Dermis microvascular lymphatic vessel endothelial cell (primary cell): ENCODE data around the gene POC5. TPM values are rescaled to one million over a fixed set of nuclear protein-coding genes. Genes with fewer than 3 reads are reported as not detected.
"Not testable (repeated sequence)": the region's sequence is repeated elsewhere in the genome, so short reads cannot be mapped to it uniquely, and the experiment has no call there.

Source experiments
- DNase-seq, 2 donors: peaks; one replicate each; pipeline versions ENCODE4 v3.0.0 to v3.0.0-alpha.2; 2010; ENCODE audit warnings: low read depth in 2 of 2
- total RNA-seq: library from RNA; depleted of rRNA; stranded (reverse); fragments of >200 nt; gene quantifications from 2 replicates; pipeline ENCODE4 v1.2.1, GENCODE V29; 2014

The POC5 gene
- total RNA-seq, 1 donor from 2014 or later: 7.4 TPM

DNA sequence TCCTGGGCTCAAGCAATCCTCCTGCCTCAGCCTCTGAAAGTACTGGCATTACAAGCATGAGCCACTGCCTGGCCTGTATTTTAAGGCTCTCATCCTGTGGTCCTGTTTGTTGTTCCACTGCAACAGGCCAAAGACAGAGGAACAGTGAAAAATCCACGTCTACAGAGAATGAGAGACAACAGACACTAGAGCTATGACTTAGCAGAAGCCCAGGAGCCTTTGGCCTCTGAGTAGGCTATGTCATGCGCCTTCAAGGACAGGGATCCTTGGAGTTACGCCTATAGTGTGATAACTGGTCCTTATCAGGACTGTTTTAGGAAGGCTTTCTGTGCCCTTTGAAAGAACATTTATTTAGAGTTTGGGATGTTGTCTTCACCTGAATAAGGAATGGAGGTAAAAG is 10.5 kb downstream of the POC5 start:
- DNase-seq: no peak

DNA sequence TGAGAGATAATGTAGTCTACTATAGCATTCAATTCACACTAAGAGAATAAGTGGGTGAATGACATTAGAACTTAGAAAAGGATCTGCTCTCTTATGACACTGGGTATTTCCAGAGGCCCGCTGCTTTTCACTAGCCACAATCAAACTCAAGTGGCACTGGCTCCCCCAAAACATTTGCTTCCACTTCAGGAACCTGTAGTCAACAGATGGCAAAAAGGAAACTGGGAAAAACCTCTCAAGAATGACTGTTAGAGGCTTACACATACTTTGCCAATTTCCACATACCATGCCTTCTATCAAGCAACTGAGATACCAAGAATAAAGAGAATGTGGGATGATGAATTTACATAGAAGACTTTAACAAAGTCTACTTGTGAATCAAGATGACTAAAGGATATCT is 11.2 kb downstream of the POC5 start:
- DNase-seq: no peak

DNA sequence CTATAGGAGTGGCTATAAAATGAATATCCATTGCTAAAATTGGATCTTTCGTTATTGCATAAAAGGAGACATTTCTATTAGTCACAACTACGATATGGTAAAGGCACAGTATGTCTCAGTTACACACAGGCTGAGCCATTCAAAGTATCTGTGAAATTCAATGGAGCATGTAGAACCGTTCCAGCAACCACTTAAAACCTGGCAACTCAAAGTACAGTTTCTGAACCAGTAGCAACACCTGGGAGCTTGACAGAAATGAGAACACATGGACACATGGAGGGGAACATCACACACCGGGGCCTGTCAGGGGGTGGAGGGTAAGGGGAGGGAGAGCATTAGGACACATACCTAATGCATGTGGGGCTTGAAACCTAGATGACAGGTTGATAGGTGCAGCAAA is 15.4 kb downstream of the POC5 start:
- DNase-seq: no peak

DNA sequence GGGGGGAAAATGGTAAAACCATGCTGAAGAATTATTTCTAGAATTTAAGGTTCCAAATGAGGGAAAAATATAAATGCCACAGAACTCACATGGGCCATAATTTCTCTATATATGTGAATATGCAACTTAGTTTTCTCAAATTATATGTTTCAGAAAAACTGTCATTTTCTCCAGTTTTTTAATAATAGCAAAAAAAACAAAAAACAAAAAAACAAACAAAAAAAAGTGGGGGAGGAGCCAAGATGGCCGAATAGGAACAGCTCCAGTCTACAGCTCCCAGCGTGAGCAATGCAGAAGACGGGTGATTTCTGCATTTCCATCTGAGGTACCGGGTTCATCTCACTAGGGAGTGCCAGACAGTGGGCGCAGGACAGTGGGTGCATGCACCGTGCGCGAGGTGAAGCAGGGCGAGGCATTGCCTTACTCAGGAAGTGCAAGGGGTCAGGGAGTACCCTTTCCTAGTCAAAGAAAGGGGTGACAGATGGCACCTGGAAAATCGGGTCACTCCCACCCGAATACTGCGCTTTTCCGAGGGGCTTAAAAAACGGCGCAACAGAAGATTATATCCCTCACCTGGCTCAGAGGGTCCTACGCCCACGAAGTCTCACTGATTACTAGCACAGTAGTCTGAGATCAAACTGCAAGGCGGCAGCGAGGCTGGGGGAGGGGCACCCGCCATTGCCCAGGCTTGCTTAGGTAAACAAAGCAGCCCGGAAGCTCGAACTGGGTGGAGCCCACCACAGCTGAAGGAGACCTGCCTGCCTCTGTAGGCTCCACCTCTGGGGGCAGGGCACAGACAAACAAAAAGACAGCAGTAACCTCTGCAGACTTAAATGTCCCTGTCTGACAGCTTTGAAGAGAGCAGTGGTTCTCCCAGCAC is 21.5 kb downstream of the POC5 start:
- not testable (repeated sequence) for DNase-seq

DNA sequence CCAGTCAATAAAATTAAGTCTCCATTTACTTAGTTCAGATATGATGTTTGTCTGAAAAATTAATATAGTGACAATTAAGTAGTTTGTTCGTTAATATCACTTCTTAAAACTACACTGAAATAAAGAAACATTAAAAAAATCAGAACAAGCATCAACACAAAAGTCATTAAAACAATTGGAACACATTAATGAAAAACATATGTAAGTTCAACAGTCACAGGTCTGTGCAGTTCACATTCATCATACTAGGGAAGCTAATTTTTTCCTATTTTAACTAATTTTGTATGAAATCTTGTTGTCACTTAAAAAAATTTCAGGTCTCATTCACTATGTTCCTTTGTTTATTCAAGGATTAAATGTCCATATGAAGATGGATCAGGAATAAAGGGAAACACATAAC is 22.5 kb downstream of the POC5 start:
- no peak for DNase-seq

DNA sequence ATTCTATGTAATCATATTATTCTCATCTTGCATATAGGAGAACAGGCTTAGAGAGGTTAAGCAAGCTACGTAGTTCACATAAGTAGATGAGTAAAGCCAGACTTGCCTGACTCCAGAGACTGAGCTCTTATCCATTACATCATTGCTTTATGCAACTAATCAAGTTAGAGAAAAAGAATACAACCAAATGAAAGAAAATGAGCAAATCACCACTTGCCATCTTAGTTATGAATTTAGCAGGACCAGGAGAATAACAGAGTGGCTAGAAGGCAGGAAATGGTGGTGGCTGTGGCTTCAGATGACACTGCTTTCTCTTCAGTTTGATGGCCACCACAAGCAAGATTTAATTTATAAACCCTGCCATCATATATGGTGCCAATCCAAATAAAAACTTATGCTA is 26.6 kb downstream of the POC5 start:
- DNase-seq: no peak

DNA sequence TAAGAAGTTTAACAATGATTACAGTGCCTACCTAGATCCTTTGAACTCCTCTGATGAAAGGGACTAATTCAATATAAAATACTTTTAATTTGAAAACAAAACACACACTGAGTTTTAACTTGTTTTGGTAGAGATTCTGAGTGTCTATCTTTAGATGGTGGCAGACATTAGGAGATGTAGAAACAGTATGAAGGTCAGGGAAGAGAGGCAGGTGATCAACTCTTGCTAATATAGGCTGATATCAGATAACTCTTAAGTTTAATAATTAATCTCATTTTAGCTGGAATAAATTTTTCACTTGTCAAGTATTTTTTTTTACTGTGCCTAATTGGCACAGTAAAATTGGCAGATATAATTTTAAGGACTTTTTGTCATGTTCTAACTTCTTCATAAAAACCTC is 30.8 kb downstream of the POC5 start:
- DNase-seq: no peak

DNA sequence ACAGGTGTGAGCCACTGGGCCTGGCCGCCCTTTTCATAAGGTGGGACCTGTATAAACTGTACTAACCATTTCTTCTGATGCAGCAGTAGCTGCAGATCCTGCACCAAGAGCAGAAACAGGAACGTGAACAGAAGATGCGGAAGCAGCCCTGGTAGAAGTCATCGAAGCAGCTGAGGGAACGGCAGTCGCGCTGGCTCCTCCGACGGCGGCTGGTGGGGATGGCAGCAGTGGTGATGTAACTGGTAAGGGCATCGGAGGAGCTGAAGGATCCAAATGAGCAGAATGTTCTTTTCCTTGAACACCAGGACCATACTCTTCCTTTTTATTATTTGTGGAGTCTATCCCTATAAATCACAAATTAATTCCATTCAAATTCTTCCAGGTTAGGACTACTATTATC is 32.1 kb downstream of the POC5 start:
- no peak for DNase-seq

DNA sequence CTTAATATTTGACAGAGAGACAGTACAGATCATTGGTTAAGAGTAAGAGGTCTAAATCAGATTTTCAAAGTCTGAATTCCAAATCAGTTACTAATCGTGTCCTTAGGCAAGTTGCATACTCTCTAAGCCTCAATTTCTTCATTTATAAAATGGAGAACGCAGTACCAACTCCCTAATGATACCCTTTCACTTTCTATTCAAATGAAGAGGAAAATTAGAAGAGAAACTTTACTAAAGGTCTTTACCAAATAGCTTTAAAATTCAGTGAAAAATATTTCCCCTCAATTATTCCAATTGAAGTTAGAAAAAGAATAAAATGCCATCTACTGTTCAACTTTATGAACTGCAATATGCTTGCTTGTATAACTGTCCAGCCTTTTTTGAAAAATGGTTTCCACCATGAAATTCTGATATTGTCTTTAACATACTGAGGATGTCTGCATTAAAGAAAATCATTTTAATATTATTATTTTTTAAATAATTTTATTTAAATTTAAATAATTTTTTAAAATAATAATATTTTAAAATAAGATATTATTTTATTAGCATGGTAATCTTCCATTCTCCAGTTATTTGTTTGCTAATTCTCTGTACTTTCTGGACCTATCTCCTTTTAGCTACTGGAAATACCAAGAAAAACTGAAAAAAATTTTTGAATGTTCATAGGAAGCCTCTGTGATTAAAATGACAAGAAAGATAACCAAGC is 36.0 kb downstream of the POC5 start:
- DNase-seq: peak; percentile 61 to 68

DNA sequence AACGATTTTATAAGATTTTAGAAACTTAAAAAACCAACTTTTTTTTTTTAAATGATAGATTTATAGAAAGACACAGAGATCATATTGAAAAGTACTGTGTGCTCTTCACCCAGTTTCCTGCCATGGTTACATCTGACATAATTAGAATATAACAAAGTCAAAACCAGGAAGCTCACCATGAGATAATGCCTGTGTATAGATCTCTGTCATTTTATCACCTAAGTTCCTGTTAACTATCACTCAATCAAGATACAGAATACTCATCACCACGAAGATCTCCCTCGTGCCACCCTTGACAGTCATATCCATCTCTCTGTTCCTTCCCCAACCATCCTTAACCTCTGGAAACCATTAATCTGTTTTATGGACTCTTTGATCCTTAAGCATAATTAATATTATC is 39.1 kb downstream of the POC5 start:
- peak; percentile 68 to 86 for DNase-seq

DNA sequence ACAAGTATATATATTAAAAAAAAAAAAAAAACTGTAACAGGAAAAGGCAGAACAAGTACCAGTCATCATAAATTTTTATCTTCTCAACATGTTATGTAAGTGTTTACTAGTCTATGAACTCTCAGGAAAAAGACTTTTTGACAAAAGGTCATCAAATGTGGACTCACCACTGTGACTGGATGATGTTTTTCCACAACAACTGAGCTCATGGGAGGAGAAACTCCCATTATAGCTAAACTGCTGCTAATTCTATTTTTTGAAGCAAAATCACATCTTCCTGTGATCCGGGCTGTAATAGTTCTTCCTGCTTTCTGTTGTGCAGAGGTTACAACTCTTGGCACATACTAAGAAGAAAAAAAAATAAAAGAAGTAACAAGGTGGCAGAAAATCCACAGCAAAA is 39.6 kb downstream of the POC5 start:
- peak; percentile 99 for DNase-seq

DNA sequence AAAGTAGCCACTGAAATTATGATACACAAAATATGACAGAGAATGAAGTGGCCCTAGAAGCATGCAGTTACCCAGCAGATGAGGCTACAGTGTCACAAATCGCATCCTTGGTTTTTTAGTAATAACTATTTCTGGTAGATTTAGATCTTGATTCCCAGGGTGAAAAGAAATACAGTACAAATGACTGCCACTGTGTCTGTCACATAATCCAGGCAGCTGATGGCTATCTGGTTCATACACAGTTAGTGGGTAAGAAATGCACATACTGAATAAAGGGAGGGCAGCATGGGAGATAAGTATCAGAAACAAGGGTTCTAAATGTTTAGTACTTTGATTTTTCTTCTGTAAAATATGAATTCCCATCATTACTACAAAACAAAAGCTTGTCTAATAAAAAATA is 41.5 kb downstream of the POC5 start:
- DNase-seq: no peak

DNA sequence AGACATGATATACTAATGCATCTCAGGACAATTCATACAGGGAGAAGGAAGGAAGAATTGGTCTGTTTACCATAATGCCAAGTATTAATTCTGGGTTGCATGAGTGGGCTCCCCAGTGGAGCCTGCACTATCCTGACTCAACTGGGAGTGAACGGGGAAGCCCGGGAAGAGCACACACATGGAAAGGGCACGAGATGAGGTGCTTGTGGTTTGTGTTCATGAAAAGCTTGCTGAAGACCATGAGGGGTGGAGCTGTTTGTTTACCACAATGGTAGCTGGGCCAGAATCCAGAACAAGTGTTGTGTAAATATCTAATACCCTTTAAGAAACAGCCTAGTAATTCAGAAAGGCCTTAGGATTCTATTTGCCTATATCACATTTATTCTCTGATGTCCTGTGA is 44.6 kb downstream of the POC5 start:
- DNase-seq: peak in 1 of 2 donors; percentile 61

DNA sequence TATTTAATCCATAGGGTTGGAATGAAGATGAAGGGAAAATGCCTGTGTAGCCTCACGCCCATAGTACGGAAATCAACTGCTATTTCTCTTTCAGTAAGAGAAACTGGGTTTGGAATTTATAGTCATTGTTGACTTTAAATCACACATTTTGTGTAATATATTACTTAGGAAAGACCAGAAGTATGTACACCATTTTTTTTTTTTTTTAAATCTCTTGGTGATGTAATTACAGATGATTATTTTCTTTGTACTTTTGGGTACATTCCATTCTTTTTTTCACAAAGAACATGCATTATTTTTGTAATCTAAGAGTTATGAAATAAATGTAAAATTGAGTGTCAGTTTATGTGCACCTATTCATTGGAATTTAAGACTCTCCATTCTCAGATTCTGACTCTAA is 45.7 kb downstream of the POC5 start:
- DNase-seq: no peak

DNA sequence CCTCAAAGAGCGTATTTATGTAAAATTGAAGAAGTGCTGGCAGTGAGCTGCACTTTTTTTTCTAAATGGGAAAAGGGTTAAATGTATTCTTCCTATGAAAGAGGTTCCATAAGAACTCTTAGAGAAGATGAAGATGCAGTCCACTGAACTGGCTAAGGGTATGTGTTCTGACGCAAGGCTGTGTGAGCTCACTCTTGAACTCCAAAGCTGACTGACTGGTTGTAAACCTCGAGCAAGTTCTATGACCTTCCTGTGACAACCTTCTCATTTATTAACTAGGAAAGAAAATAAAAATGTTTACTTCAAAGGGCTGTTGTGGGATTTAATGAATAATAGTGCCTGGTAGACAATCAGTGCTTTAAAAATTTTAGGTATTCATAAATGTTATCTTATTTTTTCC is 46.7 kb downstream of the POC5 start:
- no peak for DNase-seq

DNA sequence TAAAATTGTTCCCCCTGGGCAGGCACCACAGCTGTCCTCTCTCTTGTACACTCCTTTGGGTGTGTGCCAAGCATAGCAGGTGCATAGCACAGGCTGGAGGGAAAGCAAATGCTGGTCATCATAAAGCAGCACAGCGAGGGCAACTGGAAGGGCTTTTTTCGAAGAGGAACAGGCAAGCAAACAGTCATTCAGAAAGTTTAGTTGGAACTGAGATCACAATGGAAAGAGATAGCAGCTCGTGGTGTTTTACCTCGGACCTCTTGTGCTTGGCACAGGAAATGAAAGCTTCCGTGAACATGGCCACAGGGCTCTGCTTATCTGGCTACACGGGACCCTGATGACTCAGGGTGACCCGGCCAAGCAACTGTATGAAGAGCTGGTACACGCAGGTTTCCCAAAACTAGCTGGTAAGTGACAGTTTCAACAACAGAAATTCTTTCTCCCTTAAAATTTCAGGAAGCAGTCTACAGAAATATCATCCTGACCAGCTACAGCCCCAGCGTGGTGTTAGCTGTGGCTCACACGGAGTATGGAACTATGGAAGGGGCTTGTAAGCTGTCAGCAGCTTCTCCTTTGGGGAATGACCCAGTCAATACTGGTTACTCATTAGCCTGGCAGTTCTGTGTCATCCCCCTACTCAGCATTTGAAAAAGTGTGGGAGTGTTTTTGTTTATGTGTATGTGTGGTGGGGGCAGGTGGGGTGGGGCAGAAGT is 48.1 kb downstream of the POC5 start:
- DNase-seq: peak; percentile 99

DNA sequence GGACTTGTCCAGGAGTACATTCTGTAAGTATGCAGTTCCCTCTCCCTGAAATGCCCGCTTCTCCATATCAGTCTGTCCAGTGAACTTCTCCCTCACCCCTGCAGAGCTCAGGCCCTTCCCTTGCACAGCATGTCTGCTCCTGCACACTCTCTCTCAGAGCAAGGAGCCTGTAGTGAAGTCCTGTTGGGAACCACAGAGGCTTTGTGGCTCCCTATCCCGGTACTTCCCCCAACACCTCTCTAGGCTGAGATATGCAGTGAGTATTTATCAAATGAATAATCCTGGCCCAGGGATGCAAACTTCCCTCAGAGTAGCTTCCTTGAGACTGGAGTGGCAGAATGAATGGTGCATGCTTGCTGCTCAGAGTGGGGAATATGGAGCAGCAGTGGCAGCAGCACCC is 48.8 kb downstream of the POC5 start:
- DNase-seq: peak in 1 of 2 donors; percentile 24

DNA sequence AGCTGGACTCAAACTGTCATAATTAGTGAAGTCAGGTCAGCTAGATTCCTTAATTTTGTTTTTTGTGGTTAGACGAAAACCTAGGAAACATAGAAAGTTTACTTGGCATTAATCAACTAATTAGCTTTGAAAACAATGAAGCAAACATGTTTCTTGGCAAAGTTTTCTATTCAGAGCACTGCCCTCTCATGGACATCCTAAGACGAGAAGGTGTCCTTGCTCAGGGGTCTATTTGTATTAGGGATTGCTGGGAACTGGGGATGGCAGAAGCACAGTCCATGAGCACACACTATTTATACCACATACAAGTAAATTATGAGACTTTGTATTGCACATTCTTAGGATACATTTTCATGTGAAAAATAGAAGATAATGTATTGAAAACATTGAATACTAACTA is 49.7 kb downstream of the POC5 start:
- DNase-seq: no peak

DNA sequence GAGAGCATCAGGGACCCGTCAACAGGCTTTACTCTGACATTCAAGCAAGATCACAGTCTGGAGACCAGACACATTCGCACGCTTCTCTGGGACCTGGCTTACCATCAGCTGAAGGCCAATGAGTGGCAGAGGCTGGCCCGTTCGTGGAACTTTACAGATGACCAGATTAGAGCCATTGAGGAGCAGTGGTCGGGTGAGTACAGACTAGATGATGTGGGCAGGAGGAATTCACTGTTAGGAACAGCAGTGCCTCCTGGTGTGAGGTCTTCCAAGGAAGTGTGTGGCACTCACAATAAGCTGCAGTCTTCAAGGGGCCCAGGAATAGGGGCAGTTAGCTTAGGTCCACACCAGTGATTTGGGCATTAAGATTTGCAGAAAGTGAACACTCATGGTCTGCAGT is 50.4 kb downstream of the POC5 start:
- no peak for DNase-seq

DNA sequence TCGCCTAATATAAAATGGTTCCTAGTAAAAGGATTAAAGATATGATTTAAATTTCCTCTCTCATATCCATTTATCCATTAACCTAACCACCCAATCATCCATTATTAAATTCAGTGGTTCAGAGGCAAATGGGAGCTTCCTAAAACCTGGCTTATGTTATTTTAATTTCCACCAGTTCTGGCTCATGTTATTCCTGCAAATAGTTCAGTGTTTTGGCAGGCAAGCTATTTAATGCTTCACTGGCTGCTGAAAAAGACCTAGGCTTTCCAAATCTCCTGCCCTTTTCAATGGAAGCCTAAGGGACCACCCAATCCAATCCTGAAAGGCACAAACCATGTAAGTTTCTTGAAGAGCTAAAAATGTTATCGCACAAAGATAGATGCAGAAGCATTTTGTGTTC is 52.3 kb downstream of the POC5 start:
- no peak for DNase-seq

DNA sequence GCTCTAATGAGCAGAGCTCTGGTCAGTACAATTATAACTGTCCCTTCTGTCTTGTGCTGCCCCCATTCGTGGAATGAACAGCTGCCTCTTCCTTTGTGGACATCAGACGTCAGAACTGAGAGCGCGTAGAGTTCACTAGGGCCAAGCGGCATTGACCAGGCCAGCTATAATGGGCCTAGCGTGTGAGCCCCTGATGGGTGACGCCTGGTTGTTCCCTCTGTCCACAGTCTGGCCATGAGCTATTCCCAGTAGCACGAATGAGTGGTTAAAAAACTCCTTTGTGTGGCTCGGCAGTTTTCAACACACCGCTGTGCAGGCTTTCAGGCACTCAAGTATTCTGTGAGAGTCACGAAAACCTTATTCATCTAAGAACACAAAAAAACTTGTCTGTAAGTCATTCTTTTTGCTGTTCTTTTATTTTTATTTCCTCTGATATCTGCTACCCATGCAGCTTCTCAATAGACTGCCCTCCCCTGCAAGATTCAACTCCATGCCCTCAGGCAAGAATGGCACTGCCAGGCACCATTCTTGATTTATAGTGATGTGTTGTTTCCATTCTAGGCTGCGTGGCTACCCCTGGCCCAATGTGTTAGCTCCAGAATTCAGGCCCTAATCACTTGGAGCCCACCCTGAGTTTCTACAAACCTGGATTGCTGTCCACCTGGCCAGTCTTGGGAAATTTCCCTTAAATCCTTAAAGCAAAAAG is 53.5 kb downstream of the POC5 start:
- no peak for DNase-seq

DNA sequence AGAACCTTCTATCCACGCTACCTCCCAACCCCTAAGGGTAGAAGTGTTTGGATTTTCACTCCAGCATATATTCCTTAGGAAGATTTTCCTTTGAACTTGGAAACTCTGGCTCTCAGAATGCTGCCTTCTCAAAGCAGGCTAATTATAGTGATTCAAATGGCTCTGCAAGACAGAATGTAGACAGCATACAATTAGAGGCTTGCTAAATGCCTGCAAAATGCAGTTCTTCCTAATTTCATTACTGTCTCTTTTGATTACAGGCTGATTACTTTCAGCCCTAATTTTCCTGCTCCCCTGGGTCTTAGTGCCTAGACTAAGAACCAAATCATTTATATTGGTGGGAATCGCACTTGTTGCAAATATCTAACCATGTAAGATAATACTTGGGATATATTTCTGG is 55.2 kb downstream of the POC5 start:
- no peak for DNase-seq
